Hematopoietic multipotent progenitor cell treated with erythropoietin and hydrocortisone succinate and interleukin-3 and kit ligand, for 6 days (in vitro differentiated cells): Measurements from ENCODE around the gene FBXW8.

ENCODE experiments used
- DNase-seq: peaks from one replicate; pipeline ENCODE4 v3.0.0-alpha.2; 2015

Gene FBXW8

GRCh38 chr12:116926283-116927243 is 15.8 kb downstream of the FBXW8 start:
- DNase-seq = no peak

DNA sequence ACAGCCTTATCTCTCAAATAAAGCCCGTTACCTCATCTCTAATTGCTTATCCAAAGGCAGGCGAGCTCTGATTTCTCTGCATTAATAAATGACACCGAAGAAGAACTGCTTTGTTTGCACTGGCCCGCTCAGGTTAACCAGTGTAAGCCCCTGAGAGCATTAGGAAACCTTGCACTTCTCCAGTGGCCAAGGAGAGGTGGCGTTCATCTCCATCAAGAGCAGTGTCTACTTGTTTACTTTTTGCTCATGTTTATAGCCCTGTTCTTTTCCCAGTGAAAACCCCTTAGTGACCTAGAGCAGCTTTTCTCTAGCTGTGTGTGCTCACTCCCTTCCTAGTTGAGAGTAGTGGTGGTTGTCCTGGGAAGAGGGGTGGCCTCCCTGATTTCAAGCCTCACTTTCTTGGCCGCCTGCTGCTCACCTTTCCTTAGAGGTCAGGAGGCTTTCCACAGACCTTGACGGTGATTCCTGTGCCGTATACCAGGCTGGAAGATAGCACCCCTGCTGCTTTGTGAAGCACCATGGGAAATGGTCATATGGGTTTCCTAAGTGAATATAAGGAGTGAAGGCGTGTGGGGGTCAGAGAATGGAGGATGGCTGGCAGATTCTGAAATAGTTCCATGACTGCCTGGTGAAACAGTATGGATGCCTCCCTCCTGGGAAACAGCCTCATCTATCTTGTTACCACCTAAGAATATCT is 16.6 kb downstream of the FBXW8 start:
- no peak for DNase-seq

GRCh38 chr12:116928504-116928903 is 17.8 kb downstream of the FBXW8 start:
- no peak for DNase-seq

- DNase-seq = no peak
Observed at GRCh38 chr12:116929885-116930284, 19.1 kb downstream of the FBXW8 start.

DNA sequence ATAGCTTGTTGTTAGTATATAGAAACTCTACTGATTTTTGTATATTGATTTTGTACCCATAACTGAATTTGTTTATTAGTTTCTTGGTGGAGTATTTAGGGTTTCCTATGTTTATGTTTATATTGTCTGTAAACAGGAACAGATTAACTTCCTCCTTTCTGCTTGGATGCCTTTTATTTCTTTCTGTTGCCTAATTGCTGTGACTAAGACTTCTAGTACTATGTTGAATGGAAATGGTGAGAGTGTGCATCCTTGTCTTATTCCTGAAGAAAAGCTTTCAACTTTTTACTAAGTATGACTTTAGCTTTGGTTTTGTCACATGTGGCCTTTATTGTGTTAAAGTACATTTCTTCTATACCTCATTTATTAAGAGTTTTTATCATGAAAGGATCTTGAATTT is 20.9 kb downstream of the FBXW8 start:
- DNase-seq = no peak

DNA sequence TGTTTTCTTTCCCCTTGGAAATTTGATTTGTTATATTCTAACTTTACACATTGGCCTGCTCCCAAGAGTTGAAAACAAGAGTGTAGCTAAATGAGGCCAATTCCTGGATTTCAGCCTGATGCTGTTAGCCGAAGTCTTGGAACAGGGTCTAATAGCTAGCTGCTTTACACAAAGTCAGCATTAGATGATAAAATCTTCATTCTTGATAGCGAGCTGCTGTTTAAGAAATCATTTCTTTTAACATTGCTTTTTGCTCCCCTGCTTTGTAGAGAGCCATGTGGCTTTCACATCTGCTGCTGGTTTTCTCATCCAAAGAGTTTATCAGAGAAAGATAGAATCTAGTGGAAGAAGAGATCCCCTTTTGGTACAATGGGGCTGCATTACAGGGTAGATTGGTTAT is 22.3 kb downstream of the FBXW8 start:
- no peak for DNase-seq

GRCh38 chr12:116933512-116934246 is 22.9 kb downstream of the FBXW8 start:
- DNase-seq = no peak

- peak; percentile 21 for DNase-seq
Observed at GRCh38 chr12:116934908-116935705, 24.4 kb downstream of the FBXW8 start.

GRCh38 chr12:116937640-116938039 is 26.9 kb downstream of the FBXW8 start:
- no peak for DNase-seq

DNA sequence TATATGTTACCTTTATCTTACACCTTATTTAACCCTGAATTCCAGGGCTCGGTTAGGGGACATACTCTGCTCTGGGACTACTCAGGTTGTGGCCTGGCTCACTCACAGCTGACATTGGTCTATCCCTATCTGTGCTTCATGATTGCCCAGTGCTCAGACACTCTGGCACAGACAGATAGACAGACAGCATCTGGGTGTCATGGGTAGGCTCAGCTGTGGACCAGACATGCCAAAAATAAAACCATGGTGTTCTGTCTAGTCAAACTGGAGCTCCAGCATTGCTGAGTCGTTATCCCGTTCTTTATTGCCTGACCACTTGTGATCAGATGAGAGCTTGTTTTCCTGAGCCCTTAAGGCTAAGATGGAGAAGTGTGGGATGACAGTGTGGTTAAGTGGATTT is 29.0 kb downstream of the FBXW8 start:
- DNase-seq = peak; percentile 44

GRCh38 chr12:116941188-116941587 is 30.4 kb downstream of the FBXW8 start:
- DNase-seq = no peak

- DNase-seq = peak; percentile 66
Observed at GRCh38 chr12:116943419-116944372, 32.9 kb downstream of the FBXW8 start.

- DNase-seq = no peak
Observed at GRCh38 chr12:116945886-116946550, 35.3 kb downstream of the FBXW8 start.

GRCh38 chr12:116948298-116948697 is 37.5 kb downstream of the FBXW8 start:
- DNase-seq = no peak

GRCh38 chr12:116950628-116951325 is 40.0 kb downstream of the FBXW8 start:
- DNase-seq = no peak

DNA sequence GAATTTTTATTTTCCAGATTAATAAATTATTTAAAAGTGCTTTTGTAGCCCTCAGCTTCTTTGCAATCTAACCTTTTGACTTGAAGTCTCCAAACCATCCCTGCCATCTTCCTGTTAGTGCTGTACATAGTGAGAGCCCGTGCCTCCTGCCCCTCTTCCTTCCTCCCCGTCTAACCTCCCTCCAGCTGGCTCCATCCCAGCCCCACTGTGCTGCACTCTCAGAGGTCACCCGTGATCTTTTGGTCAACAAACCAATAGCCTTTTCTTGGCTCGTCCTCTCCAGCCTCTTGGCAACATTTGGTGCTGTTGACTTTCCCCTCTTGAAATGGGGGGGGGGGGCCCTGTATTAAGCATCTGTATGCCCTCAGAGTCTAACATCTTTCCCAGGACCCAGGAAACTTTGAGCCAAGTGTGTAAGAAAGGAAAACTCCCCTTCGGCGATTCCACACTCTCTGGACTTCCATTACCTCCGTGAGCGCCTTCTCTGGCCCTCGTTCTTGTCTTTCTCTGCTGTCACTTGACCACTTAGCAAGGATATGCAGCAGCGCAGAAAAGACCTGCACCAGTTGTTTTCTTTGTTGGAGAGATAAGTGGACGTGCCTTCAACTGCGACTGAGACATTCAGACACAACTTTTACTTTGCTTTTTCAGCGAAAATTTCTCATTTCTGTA is 44.1 kb downstream of the FBXW8 start:
- no peak for DNase-seq

DNA sequence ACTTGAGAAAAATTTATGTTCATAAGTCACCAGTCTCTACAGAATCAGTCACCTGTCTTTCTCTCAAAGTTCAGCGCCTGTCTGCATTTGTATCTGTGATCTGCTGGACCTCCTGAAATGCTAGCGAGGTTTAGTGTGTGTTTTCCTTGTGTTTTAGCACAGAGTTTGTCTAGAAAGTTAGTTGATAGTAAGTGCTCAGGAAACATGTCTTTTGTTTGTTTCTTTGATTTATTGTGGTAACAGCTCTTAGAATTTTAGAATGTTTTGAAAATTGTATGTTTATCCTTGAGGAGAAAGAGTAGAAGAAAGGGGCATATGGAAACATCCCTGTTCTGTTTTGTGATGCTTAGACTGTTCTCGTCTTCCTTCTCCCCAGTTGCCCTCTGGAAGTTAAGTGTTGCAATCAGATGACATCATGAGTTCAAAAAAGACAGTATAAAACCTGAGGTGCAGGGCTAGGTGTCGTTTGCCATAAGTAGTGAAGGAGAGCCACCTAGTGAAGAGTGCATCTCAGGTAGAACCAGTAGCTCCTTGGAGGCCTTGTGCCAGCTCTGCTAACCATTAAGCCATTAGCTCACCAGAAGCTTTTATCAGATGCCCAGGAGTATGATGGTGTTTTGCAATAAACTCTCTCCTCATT is 44.8 kb downstream of the FBXW8 start:
- DNase-seq = peak; percentile 20

- DNase-seq = no peak
Observed at GRCh38 chr12:116958402-116959197, 47.9 kb downstream of the FBXW8 start.
